ENCODE data around the gene CD247.

GRCh38 chr1:167528057-167528728 lies 9.9 kb upstream of the CD247 start:
- TF ChIP-seq POLR2A (IDR thresholded peaks at IDR 0.05) (no peak), CTCF (IDR thresholded peaks at IDR 0.05) (no peak), POLR2AphosphoS5 (IDR thresholded peaks at IDR 0.05) (no peak)

All from suprapubic skin (tissue), 4 donors.